OCI-LY7 (cell line): ENCODE data around the gene DNAI2.

Source experiments
- CTCF ChIP-seq: fragments of 200-600 bp; sonication (generic); conservative IDR thresholded peaks from 2 replicates; pipeline ENCODE4 v1.5.1; 2014; ENCODE audit warnings: mild to moderate bottlenecking, antibody characterized with exemption, low read length, moderate library complexity, mixed read lengths
- EZH2phosphoT487 ChIP-seq: fragments of 200-600 bp; sonication (generic); IDR thresholded peaks from 2 replicates; pipeline ENCODE4 v1.6.1; 2018; ENCODE audit warnings: low read depth, borderline replicate concordance, mild to moderate bottlenecking, mixed run types, antibody characterized with exemption, low read length, moderate library complexity, mixed read lengths

- TF ChIP-seq CTCF (no peak), EZH2phosphoT487 (no peak)
Measured at GRCh38 chr17:74259667-74260524, 14.1 kb upstream of the DNAI2 start.
